T-helper 22 cell (primary cell): Measurements from ENCODE around the gene CDR2L.
"Not testable (repeated sequence)": the region's sequence is repeated elsewhere in the genome, so short reads cannot be mapped to it uniquely, and the experiment has no call there.

ENCODE experiments used
- DNase-seq: peaks from one replicate; pipeline ENCODE4 v3.0.0-alpha.2; 2020; ENCODE audit warnings: low read depth

The CDR2L gene

GRCh38 chr17:74959826-74960515, 27.5 kb upstream of the CDR2L start:
- DNase-seq, result no peak

GRCh38 chr17:74960570-74961342, 26.7 kb upstream of the CDR2L start:
- DNase-seq, result no peak

GRCh38 chr17:74961657-74962350, 25.6 kb upstream of the CDR2L start:
- DNase-seq, result peak; percentile 51

- no peak for DNase-seq
Measured at GRCh38 chr17:74962622-74963394, 24.6 kb upstream of the CDR2L start.

- DNase-seq, result no peak
Measured at GRCh38 chr17:74963656-74964055, 23.8 kb upstream of the CDR2L start.

- no peak for DNase-seq
Measured at GRCh38 chr17:74964246-74964761, 23.1 kb upstream of the CDR2L start.

GRCh38 chr17:74964988-74965622, 22.3 kb upstream of the CDR2L start:
- DNase-seq, result no peak

GRCh38 chr17:74968361-74968780, 19.1 kb upstream of the CDR2L start:
- DNase-seq, result no peak

- not testable (repeated sequence) for DNase-seq
Measured at GRCh38 chr17:74969501-74969900, 17.9 kb upstream of the CDR2L start.

GRCh38 chr17:74970395-74970794, 17.0 kb upstream of the CDR2L start:
- no peak for DNase-seq

- DNase-seq, result no peak
Measured at GRCh38 chr17:74971069-74971841, 16.2 kb upstream of the CDR2L start.

GRCh38 chr17:74971842-74972106, 15.7 kb upstream of the CDR2L start:
- DNase-seq, result no peak

- DNase-seq, result peak; percentile 70
Measured at GRCh38 chr17:74972107-74972972, 15.1 kb upstream of the CDR2L start, which contains the start of gene HID1. Gene HID1, minus strand, starts transcription at chr17:74972759. Its CDS starts 103 bp downstream, at chr17:74972656.

GRCh38 chr17:74972973-74973328, 14.5 kb upstream of the CDR2L start:
- DNase-seq, result no peak

GRCh38 chr17:74975943-74976342, 11.5 kb upstream of the CDR2L start:
- no peak for DNase-seq

- DNase-seq, result no peak
Measured at GRCh38 chr17:74977802-74978201, 9.6 kb upstream of the CDR2L start.

GRCh38 chr17:74978240-74978639, 9.2 kb upstream of the CDR2L start:
- DNase-seq, result no peak

- DNase-seq, result no peak
Measured at GRCh38 chr17:74979408-74980146, 7.9 kb upstream of the CDR2L start.

- no peak for DNase-seq
Measured at GRCh38 chr17:74981318-74981978, 6.0 kb upstream of the CDR2L start.
